Raji (cell line): Measurements from ENCODE around the gene SNRNP25.

Experiments used
- POLR2A ChIP-seq: IDR thresholded peaks from 2 replicates; pipeline ENCODE4 v1.6.1; 2011; ENCODE audit warnings: low read depth, low read length, control low read depth; ENCODE audit not compliant: insufficient read depth

Gene SNRNP25

GRCh38 chr16:74051-74746 is 20.6 kb downstream of the SNRNP25 start:
- no peak for TF ChIP-seq POLR2A

- no peak for TF ChIP-seq POLR2A
Observed at GRCh38 chr16:74747-75334, 21.2 kb downstream of the SNRNP25 start.

- no peak; the same call in 1 of the 2 replicates for TF ChIP-seq POLR2A
Observed at GRCh38 chr16:75580-76501, 22.2 kb downstream of the SNRNP25 start.

- no peak for TF ChIP-seq POLR2A
Observed at GRCh38 chr16:76535-77272, 23.1 kb downstream of the SNRNP25 start.

- no peak; the same call in 1 of the 2 replicates for TF ChIP-seq POLR2A
Observed at GRCh38 chr16:77273-77806, 23.7 kb downstream of the SNRNP25 start.

GRCh38 chr16:77807-78443 is 24.3 kb downstream of the SNRNP25 start, which contains the start of gene MPG:
MPG (plus strand) TSS chr16:78225; CDS start chr16:78310, 85 bp downstream.
- TF ChIP-seq POLR2A, result peak; percentile 83

- no peak for TF ChIP-seq POLR2A
Observed at GRCh38 chr16:78444-79150, 25.0 kb downstream of the SNRNP25 start.

GRCh38 chr16:79151-80054 is 25.8 kb downstream of the SNRNP25 start:
- TF ChIP-seq POLR2A, result no peak

GRCh38 chr16:83060-83603 is 29.5 kb downstream of the SNRNP25 start:
- no peak for TF ChIP-seq POLR2A

- TF ChIP-seq POLR2A, result no peak
Observed at GRCh38 chr16:83781-84615, 30.4 kb downstream of the SNRNP25 start.

GRCh38 chr16:84718-85406 is 31.2 kb downstream of the SNRNP25 start:
- no peak for TF ChIP-seq POLR2A

- TF ChIP-seq POLR2A, result no peak
Observed at GRCh38 chr16:85407-85782, 31.8 kb downstream of the SNRNP25 start.
